Measurements from ENCODE around the gene MUC22. TPM values are rescaled to one million over a fixed set of nuclear protein-coding genes. Genes with fewer than 3 reads are reported as not detected.

Gene MUC22
- polyA plus RNA-seq, 1 donor (not counting 4 experiments of a cell fraction or from before 2014, with no cell fraction given) = not detected

- Histone ChIP-seq H3K9me3 (ENCODE audit: control insufficient read depth, low read depth, low read length) (no peaks in the 10 kb centered on the region), H2AFZ (ENCODE audit: control insufficient read depth, low read length) (no peak overlapping the region), H3K79me2 (ENCODE audit: control insufficient read depth, insufficient read depth, low read length) (no peaks in the 10 kb centered on the region), H3K9ac (ENCODE audit: control insufficient read depth, extremely low read depth, insufficient read depth, low read length) (no peak overlapping the region), H3K9me1 (ENCODE audit: control insufficient read depth, extremely low read depth, insufficient read depth, low read length) (no peaks in the 10 kb centered on the region), H3K27me3 (ENCODE audit: control insufficient read depth, extremely low read depth, insufficient read depth, low read length) (no peaks in the 10 kb centered on the region), H3K4me3 (ENCODE audit: control insufficient read depth in 2 of 3, extremely low read depth in 1 of 3, insufficient read depth in 2 of 3, low read depth in 1 of 3, low read length in 3 of 3) (no peak overlapping the region), H3K4me1 (ENCODE audit: control insufficient read depth, extremely low read depth, insufficient read depth, low read length) (peaks cover 2% of the 10 kb centered on the region), H4K20me1 (ENCODE audit: control insufficient read depth, extremely low read depth, insufficient read depth, low read length) (no peaks in the 10 kb centered on the region), H3K36me3 (ENCODE audit: control insufficient read depth in 2 of 2, extremely low read depth in 1 of 2, insufficient read depth in 2 of 2, low read length in 2 of 2) (no peaks in the 10 kb centered on the region), H3K4me2 (ENCODE audit: control insufficient read depth, extremely low read depth, insufficient read depth, low read depth, low read length) (no peak overlapping the region), H3K27ac (ENCODE audit: control insufficient read depth, insufficient read depth, low read length) (no peak overlapping the region)
- no peak for FAIRE-seq
- no peak for TF ChIP-seq CTCF (optimal IDR thresholded peaks at IDR 0.05 in 1 of 3, IDR thresholded peaks at IDR 0.05 in 1 of 3, conservative IDR thresholded peaks at IDR 0.05 in 1 of 3; ENCODE audit: extremely low read depth in 1 of 3, insufficient read depth in 2 of 3, low read length in 3 of 3)
- dilution Hi-C loops (cut with MboI; ENCODE audit: extremely low pct_ligation_motif_present, low sequenced_read_pairs) = no loop called here
- DNase-seq (ENCODE audit: low read depth, low spot score) = no peak
Measured at GRCh38 chr6:31075528-31075927, 65.3 kb downstream of the MUC22 start.

GRCh38 chr6:31076611-31077010 is 66.3 kb downstream of the MUC22 start:
- no peaks in the 10 kb centered on the region for H3K36me3 ChIP-seq (ENCODE audit: control insufficient read depth in 2 of 2, extremely low read depth in 1 of 2, insufficient read depth in 2 of 2, low read length in 2 of 2)
- no peaks in the 10 kb centered on the region for H3K27me3 ChIP-seq (ENCODE audit: control insufficient read depth, extremely low read depth, insufficient read depth, low read length)
- H3K79me2 ChIP-seq (ENCODE audit: control insufficient read depth, insufficient read depth, low read length) = no peaks in the 10 kb centered on the region
- H3K27ac ChIP-seq (ENCODE audit: control insufficient read depth, insufficient read depth, low read length) = no peak overlapping the region
- H3K9ac ChIP-seq (ENCODE audit: control insufficient read depth, extremely low read depth, insufficient read depth, low read length) = no peak overlapping the region
- TF ChIP-seq CTCF (optimal IDR thresholded peaks at IDR 0.05 in 1 of 3, IDR thresholded peaks at IDR 0.05 in 1 of 3, conservative IDR thresholded peaks at IDR 0.05 in 1 of 3; ENCODE audit: extremely low read depth in 1 of 3, insufficient read depth in 2 of 3, low read length in 3 of 3) (no peak), EZH2 (IDR thresholded peaks at IDR 0.05; ENCODE audit: low read length) (no peak)
- H3K4me2 ChIP-seq (ENCODE audit: control insufficient read depth, extremely low read depth, insufficient read depth, low read depth, low read length) = no peak overlapping the region
- dilution Hi-C loops (cut with MboI; ENCODE audit: extremely low pct_ligation_motif_present, low sequenced_read_pairs) = no loop called here
- H3K9me1 ChIP-seq (ENCODE audit: control insufficient read depth, extremely low read depth, insufficient read depth, low read length) = no peaks in the 10 kb centered on the region
- no peaks in the 10 kb centered on the region for H3K9me3 ChIP-seq (ENCODE audit: control insufficient read depth, low read depth, low read length)
- no peak overlapping the region for H2AFZ ChIP-seq (ENCODE audit: control insufficient read depth, low read length)
- DNase-seq (ENCODE audit: low read depth, low spot score) = no peak
- H3K4me1 ChIP-seq (ENCODE audit: control insufficient read depth, extremely low read depth, insufficient read depth, low read length) = peaks cover 3% of the 10 kb centered on the region
- no peak for FAIRE-seq
- H4K20me1 ChIP-seq (ENCODE audit: control insufficient read depth, extremely low read depth, insufficient read depth, low read length) = no peaks in the 10 kb centered on the region
- no peak overlapping the region for H3K4me3 ChIP-seq (ENCODE audit: control insufficient read depth in 2 of 3, extremely low read depth in 1 of 3, insufficient read depth in 2 of 3, low read depth in 1 of 3, low read length in 3 of 3)

Measured in keratinocyte (primary cell).